Ishikawa (cell line): ENCODE measurements around the gene TPT1.
A peak's percentile ranks its signal among the peaks of the same experiment; 100 is the strongest.

Experiments used
- CEBPB ChIP-seq: IDR thresholded peaks from 2 replicates; pipeline ENCODE4 v1.6.1; 2012
- CREB1 ChIP-seq: IDR thresholded peaks from 2 replicates; pipeline ENCODE4 v1.6.1; 2012; ENCODE audit warnings: low read depth
- EGR1 ChIP-seq: IDR thresholded peaks from 2 replicates; pipeline ENCODE4 v1.6.1; 2012
- EP300 ChIP-seq: IDR thresholded peaks from 2 replicates; pipeline ENCODE4 v1.6.1; 2012; ENCODE audit warnings: borderline replicate concordance
- FOXM1 ChIP-seq: IDR thresholded peaks from 2 replicates; pipeline ENCODE4 v1.6.1; 2012; ENCODE audit warnings: low read depth, borderline replicate concordance
- NFIC ChIP-seq: IDR thresholded peaks from 2 replicates; pipeline ENCODE4 v1.6.1; 2012
- RAD21 ChIP-seq: IDR thresholded peaks from 2 replicates; pipeline ENCODE4 v1.6.1; 2012; ENCODE audit warnings: low read depth
- TAF1 ChIP-seq: IDR thresholded peaks from 2 replicates; pipeline ENCODE4 v1.6.1; 2012; ENCODE audit warnings: low read depth, mild to moderate bottlenecking
- TCF12 ChIP-seq: IDR thresholded peaks from 2 replicates; pipeline ENCODE4 v1.6.1; 2012; ENCODE audit warnings: low read depth
- TEAD4 ChIP-seq: IDR thresholded peaks from 2 replicates; pipeline ENCODE4 v1.6.1; 2012
- USF1 ChIP-seq: IDR thresholded peaks from 2 replicates; pipeline ENCODE4 v1.6.1; 2012
- YY1 ChIP-seq: IDR thresholded peaks from 2 replicates; pipeline ENCODE4 v1.6.1; 2012; ENCODE audit warnings: low read depth
- ZBTB7A ChIP-seq: IDR thresholded peaks from 2 replicates; pipeline ENCODE4 v1.6.1; 2012; ENCODE audit warnings: low read depth
- TF ChIP-seq, protein P1 (sequence below): IDR thresholded peaks from 2 replicates; pipeline ENCODE4 v1.6.1; 2012
- TF ChIP-seq, protein P2 (sequence below): IDR thresholded peaks from 2 replicates; pipeline ENCODE4 v1.6.1; 2012; ENCODE audit warnings: low read depth, mild to moderate bottlenecking

The TPT1 gene

DNA sequence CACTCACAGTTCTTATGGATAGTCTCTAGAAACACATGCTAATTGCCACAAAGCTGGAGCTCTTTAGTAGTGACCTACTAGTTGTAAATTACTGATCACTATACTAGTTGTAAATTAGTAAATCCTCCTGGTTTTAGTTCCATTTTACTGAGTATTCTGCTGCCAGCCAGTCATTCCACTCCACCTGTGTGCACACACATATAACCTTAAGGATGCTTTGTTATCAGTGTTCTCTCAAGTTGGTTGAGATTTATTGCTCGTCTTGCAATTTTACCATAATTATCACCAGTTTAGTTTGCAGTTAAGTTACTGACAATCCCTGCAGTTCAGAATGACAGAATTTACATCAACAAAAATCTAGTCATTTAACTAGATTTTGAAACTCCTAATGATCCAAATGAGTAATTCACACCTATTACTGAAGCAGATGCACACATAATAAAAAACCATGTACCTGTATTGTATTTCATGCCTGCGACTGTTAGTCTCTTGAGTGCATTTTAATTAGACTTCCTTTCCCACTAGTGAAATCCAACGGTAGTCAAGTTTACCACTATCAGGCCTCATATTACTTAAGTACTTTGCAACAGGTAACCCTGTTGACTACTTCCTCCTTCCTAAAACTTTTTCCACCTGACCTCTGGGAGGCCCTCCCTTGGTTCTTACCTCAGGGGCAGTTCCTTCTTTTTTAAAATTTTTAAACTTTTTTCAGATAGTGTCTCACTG, 7.6 kb downstream of the TPT1 start:
- TF ChIP-seq FOXM1: no peak
- TF ChIP-seq TEAD4: no peak
- no peak for TF ChIP-seq CEBPB
- TF ChIP-seq, protein P1, sequence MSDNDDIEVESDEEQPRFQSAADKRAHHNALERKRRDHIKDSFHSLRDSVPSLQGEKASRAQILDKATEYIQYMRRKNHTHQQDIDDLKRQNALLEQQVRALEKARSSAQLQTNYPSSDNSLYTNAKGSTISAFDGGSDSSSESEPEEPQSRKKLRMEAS: no peak
- TF ChIP-seq ZBTB7A: no peak
- no peak for TF ChIP-seq EP300
- TF ChIP-seq NFIC: no peak

- TF ChIP-seq FOXM1 (no peak), EP300 (no peak), EGR1 (no peak), ZBTB7A (no peak), CEBPB (no peak), TCF12 (no peak), CREB1 (no peak), TAF1 (no peak), RAD21 (no peak), YY1 (no peak), TEAD4 (no peak), USF1 (no peak), NFIC (no peak)
- TF ChIP-seq, protein P2, sequence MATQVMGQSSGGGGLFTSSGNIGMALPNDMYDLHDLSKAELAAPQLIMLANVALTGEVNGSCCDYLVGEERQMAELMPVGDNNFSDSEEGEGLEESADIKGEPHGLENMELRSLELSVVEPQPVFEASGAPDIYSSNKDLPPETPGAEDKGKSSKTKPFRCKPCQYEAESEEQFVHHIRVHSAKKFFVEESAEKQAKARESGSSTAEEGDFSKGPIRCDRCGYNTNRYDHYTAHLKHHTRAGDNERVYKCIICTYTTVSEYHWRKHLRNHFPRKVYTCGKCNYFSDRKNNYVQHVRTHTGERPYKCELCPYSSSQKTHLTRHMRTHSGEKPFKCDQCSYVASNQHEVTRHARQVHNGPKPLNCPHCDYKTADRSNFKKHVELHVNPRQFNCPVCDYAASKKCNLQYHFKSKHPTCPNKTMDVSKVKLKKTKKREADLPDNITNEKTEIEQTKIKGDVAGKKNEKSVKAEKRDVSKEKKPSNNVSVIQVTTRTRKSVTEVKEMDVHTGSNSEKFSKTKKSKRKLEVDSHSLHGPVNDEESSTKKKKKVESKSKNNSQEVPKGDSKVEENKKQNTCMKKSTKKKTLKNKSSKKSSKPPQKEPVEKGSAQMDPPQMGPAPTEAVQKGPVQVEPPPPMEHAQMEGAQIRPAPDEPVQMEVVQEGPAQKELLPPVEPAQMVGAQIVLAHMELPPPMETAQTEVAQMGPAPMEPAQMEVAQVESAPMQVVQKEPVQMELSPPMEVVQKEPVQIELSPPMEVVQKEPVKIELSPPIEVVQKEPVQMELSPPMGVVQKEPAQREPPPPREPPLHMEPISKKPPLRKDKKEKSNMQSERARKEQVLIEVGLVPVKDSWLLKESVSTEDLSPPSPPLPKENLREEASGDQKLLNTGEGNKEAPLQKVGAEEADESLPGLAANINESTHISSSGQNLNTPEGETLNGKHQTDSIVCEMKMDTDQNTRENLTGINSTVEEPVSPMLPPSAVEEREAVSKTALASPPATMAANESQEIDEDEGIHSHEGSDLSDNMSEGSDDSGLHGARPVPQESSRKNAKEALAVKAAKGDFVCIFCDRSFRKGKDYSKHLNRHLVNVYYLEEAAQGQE: no peak
- TF ChIP-seq, protein P1: no peak
These were observed 8.2 kb downstream of the TPT1 start for GRCh38 chr13:45332831-45333219.

GRCh38 chr13:45332036-45332830, 8.8 kb downstream of the TPT1 start:
- no peak for TF ChIP-seq TEAD4
- TF ChIP-seq NFIC: 0 out of 2 replicates have a peak, but pooled peaks have one; percentile 8
- TF ChIP-seq, protein P2: no peak
- TF ChIP-seq ZBTB7A: no peak
- TF ChIP-seq EP300: 0 out of 2 replicates have a peak, but pooled peaks have one; percentile 21
- no peak for TF ChIP-seq EGR1
- no peak for TF ChIP-seq YY1
- 0 out of 2 replicates have a peak, but pooled peaks have one; percentile 20 for TF ChIP-seq TCF12
- no peak for TF ChIP-seq USF1
- no peak for TF ChIP-seq CEBPB
- TF ChIP-seq CREB1: no peak
- TF ChIP-seq FOXM1: no peak
- no peak for TF ChIP-seq RAD21
- no peak for TF ChIP-seq TAF1
- TF ChIP-seq, protein P1: no peak

DNA sequence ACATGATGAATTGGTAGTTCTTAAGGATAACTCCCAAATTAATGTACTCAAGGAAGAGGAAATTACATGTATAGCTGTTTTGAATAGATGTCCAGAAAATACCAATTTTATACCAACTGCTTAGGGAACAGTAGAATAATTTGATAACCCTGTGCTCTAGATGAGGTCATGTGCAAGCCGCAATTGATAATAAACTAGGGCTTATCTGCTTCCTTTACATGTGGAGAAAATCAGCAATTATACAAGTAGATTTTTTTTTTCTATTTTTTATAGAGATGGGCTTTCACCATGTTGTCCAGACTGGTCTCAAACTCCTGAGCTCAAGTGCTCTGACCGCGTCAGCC, 9.3 kb downstream of the TPT1 start:
- TF ChIP-seq YY1 (no peak), FOXM1 (no peak), CREB1 (no peak), EGR1 (no peak), ZBTB7A (no peak), RAD21 (no peak), CEBPB (no peak), USF1 (no peak), TCF12 (no peak), NFIC (no peak)
- TF ChIP-seq, protein P2: no peak
